Measurements from ENCODE around the gene ADCY3.

- no peak for TF ChIP-seq SIN3A (IDR thresholded peaks at IDR 0.05; ENCODE audit: borderline replicate concordance, insufficient read depth, low read length)
- TF ChIP-seq, protein P1, sequence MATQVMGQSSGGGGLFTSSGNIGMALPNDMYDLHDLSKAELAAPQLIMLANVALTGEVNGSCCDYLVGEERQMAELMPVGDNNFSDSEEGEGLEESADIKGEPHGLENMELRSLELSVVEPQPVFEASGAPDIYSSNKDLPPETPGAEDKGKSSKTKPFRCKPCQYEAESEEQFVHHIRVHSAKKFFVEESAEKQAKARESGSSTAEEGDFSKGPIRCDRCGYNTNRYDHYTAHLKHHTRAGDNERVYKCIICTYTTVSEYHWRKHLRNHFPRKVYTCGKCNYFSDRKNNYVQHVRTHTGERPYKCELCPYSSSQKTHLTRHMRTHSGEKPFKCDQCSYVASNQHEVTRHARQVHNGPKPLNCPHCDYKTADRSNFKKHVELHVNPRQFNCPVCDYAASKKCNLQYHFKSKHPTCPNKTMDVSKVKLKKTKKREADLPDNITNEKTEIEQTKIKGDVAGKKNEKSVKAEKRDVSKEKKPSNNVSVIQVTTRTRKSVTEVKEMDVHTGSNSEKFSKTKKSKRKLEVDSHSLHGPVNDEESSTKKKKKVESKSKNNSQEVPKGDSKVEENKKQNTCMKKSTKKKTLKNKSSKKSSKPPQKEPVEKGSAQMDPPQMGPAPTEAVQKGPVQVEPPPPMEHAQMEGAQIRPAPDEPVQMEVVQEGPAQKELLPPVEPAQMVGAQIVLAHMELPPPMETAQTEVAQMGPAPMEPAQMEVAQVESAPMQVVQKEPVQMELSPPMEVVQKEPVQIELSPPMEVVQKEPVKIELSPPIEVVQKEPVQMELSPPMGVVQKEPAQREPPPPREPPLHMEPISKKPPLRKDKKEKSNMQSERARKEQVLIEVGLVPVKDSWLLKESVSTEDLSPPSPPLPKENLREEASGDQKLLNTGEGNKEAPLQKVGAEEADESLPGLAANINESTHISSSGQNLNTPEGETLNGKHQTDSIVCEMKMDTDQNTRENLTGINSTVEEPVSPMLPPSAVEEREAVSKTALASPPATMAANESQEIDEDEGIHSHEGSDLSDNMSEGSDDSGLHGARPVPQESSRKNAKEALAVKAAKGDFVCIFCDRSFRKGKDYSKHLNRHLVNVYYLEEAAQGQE (IDR thresholded peaks at IDR 0.05; ENCODE audit: insufficient read depth in 1 of 2, low read depth in 2 of 2, low read length in 2 of 2) = no peak
- TF ChIP-seq POLR2AphosphoS5 (IDR thresholded peaks at IDR 0.05; ENCODE audit: low read depth, low read length) = no peak
- TF ChIP-seq TAF1 (IDR thresholded peaks at IDR 0.05; ENCODE audit: borderline replicate concordance, insufficient read depth, low read length) = no peak
- no peak for TF ChIP-seq FOXP2 (optimal IDR thresholded peaks at IDR 0.05; ENCODE audit: borderline replicate concordance, extremely low read depth, extremely low read length, insufficient read depth)
These were observed 110.6 kb downstream of the ADCY3 start for GRCh38 chr2:24809316-24810007.
